K562 (cell line): ENCODE measurements around the gene PRELID1. TPM values are rescaled to one million over a fixed set of nuclear protein-coding genes. Genes with fewer than 3 reads are reported as not detected.

ENCODE experiments used
- CEBPZ ChIP-seq: fragments of 150-350 bp; IDR thresholded peaks from 2 replicates; pipeline ENCODE4 v1.6.1; 2014; ENCODE audit warnings: low read depth, mild to moderate bottlenecking, low read length, borderline replicate concordance
- CREB3 ChIP-seq: fragments of 450-650 bp; conservative IDR thresholded peaks from 2 replicates; pipeline ENCODE4 v1.6.1; 2016; ENCODE audit warnings: missing genetic modification characterization, low read depth, mild to moderate bottlenecking, missing compliant biosample characterization, moderate library complexity
- CUX1 ChIP-seq: fragments of 200-800 bp; sonication (Bioruptor generic); IDR thresholded peaks from 2 replicates; pipeline ENCODE4 v1.6.1; 2016; ENCODE audit warnings: missing genetic modification characterization, missing compliant biosample characterization
- HOMEZ ChIP-seq: fragments of 250-450 bp; sonication (Bioruptor Pico); IDR thresholded peaks from 2 replicates; pipeline ENCODE4 v1.4.0; 2020; ENCODE audit warnings: mild to moderate bottlenecking, moderate library complexity
- SNAPC5 ChIP-seq: fragments of 250-450 bp; sonication (Bioruptor Pico); IDR thresholded peaks from 2 replicates; pipeline ENCODE4 v1.8.0; 2021; ENCODE audit warnings: moderate library complexity, mild to moderate bottlenecking, inconsistent platforms
- THAP7 ChIP-seq: fragments of 250-450 bp; sonication (Bioruptor Pico); IDR thresholded peaks from 2 replicates; pipeline ENCODE4 v1.5.0; 2021
- XRCC4 ChIP-seq: IDR thresholded peaks from one replicate; pipeline ENCODE4 v1.6.1; 2011; ENCODE audit not compliant: insufficient read depth, insufficient read length; ENCODE audit errors: extremely low read depth
- YY1 ChIP-seq, 3 experiments: IDR thresholded peaks; 2 replicates each; pipeline ENCODE4 v1.6.1; 2011; ENCODE audit warnings: low read length in 2 of 3, mild to moderate bottlenecking in 2 of 3, moderate library complexity in 2 of 3, borderline replicate concordance in 1 of 3, control low read depth in 1 of 3, low read depth in 1 of 3; ENCODE audit not compliant: insufficient read depth in 3 of 3, insufficient replicate concordance in 2 of 3, control insufficient read depth in 1 of 3, insufficient read length in 1 of 3; ENCODE audit errors: extremely low read depth in 1 of 3
- ZBTB8A ChIP-seq: fragments of 450-650 bp; IDR thresholded peaks from 2 replicates; pipeline ENCODE4 v1.6.1; 2018; ENCODE audit warnings: mild to moderate bottlenecking, moderate library complexity; ENCODE audit not compliant: partially characterized antibody
- ZNF766 ChIP-seq: fragments of 200-800 bp; sonication (Bioruptor generic); conservative IDR thresholded peaks from 2 replicates; pipeline ENCODE4 v1.6.1; 2016; ENCODE audit warnings: missing genetic modification characterization, missing compliant biosample characterization
- polyA plus RNA-seq, 8 experiments: library from polyadenylated mRNA; depleted of rRNA in 4 of 8; stranded (reverse) in 5 of 8; unstranded in 3 of 8; fragments of >200 nt; fragmentation: Nextera tagmentation in 2 of 8; fragmentation: Illumina TruSeq in 1 of 8; extraction: Ambion mirVana in 2 of 8; extraction: Trizol in 1 of 8; gene quantifications; 2 replicates each; pipeline versions ENCODE4 v1.2.1 to v1.2.3, GENCODE V29; 2011 to 2014; ENCODE audit warnings: inconsistent platforms in 1 of 8, missing spikeins in 1 of 8
- total RNA-seq, 7 experiments: library from RNA; depleted of rRNA in 6 of 7; stranded (reverse); fragments of >200 nt in 6 of 7; fragmentation: Illumina TruSeq in 2 of 7; extraction: Trizol in 2 of 7; gene quantifications; 2 replicates each; pipeline versions ENCODE4 v1.2.1 to v1.2.3, GENCODE V29; 2011 to 2021; ENCODE audit warnings: low replicate concordance in 1 of 7

Gene PRELID1
- total and polyA plus RNA-seq, 9 of the 15 experiments (the other 6 are each of a cell fraction or from before 2014, with no cell fraction given), result 40.1 to 484 (median 340) TPM

GRCh38 chr5:177312649-177313181 lies 9.1 kb downstream of the PRELID1 start (continued):
- no peak for TF ChIP-seq CEBPZ
- no peak for TF ChIP-seq HOMEZ (CRISPR knock-in tag)
- TF ChIP-seq YY1 (IDR thresholded peaks at IDR 0.05; ENCODE audit: borderline replicate concordance in 1 of 3, control insufficient read depth in 1 of 3, extremely low read depth in 1 of 3, insufficient read depth in 3 of 3, insufficient read length in 1 of 3, insufficient replicate concordance in 2 of 3, low read depth in 1 of 3, low read length in 2 of 3), result peak in 1 of 3 experiments; percentile 21
- no peak for TF ChIP-seq CUX1
- TF ChIP-seq ZBTB8A, result no peak
- no peak for TF ChIP-seq THAP7 (CRISPR knock-in tag)
- TF ChIP-seq ZNF766 (CRISPR knock-in tag), result no peak
- no peak for TF ChIP-seq XRCC4
- TF ChIP-seq SNAPC5 (CRISPR knock-in tag), result no peak
- no peak for TF ChIP-seq CREB3 (tag)
